ENCODE data around the gene ABCC11.

ABCC11 gene

DNA sequence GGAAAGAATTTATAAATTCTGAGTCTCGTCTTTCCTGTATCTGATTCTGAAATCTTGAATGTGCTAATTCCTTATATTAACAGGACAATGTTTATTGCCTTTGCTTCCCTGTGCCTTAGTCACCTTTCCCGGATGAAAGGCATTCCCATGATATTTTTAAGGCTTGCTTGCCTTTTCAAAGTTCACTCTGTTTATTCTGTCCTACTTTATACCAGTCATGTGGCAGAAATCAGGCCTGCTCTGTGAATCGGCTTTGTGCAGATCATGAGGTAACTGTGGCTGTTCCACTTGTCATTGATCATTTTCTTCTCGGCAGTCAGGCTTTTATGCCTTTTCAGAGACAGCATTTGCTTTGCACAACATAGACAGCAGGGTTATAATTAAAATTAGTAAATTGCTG lies 28.8 kb upstream of the ABCC11 start:
- no peaks in the 10 kb centered on the region for H3K9me3 ChIP-seq (ENCODE audit: insufficient read depth, low read length)
- H3K27ac ChIP-seq (ENCODE audit: low read depth, low read length), result no peak overlapping the region
- H3K79me2 ChIP-seq (ENCODE audit: insufficient read depth, low read length), result no peaks in the 10 kb centered on the region
- peaks cover 6% of the 10 kb centered on the region for H3K36me3 ChIP-seq (ENCODE audit: low read length)
- no peaks in the 10 kb centered on the region for H3K9me2 ChIP-seq (replicated peaks; ENCODE audit: insufficient read depth, low read length)
- no peaks in the 10 kb centered on the region for H4K20me1 ChIP-seq (ENCODE audit: low read depth, low read length)
- H2AFZ ChIP-seq (ENCODE audit: low read depth, low read length, severe bottlenecking), result no peak overlapping the region
- H3K9ac ChIP-seq (ENCODE audit: low read length), result no peak overlapping the region
- TF ChIP-seq EZH2phosphoT487 (conservative IDR thresholded peaks at IDR 0.05; ENCODE audit: low read length), result no peak
- TF ChIP-seq, protein P1, sequence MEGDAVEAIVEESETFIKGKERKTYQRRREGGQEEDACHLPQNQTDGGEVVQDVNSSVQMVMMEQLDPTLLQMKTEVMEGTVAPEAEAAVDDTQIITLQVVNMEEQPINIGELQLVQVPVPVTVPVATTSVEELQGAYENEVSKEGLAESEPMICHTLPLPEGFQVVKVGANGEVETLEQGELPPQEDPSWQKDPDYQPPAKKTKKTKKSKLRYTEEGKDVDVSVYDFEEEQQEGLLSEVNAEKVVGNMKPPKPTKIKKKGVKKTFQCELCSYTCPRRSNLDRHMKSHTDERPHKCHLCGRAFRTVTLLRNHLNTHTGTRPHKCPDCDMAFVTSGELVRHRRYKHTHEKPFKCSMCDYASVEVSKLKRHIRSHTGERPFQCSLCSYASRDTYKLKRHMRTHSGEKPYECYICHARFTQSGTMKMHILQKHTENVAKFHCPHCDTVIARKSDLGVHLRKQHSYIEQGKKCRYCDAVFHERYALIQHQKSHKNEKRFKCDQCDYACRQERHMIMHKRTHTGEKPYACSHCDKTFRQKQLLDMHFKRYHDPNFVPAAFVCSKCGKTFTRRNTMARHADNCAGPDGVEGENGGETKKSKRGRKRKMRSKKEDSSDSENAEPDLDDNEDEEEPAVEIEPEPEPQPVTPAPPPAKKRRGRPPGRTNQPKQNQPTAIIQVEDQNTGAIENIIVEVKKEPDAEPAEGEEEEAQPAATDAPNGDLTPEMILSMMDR (IDR thresholded peaks at IDR 0.05; ENCODE audit: insufficient read depth, low read length, poor library complexity, severe bottlenecking), result no peak
- H3K4me3 ChIP-seq (ENCODE audit: insufficient read depth, low read length, poor library complexity, severe bottlenecking), result no peak overlapping the region
- H3K27me3 ChIP-seq (ENCODE audit: low read length), result no peaks in the 10 kb centered on the region
- no peak overlapping the region for H3K4me2 ChIP-seq (ENCODE audit: low read depth, low read length, poor library complexity, severe bottlenecking)
- H3F3A ChIP-seq (ENCODE audit: insufficient read depth), result no peaks in the 10 kb centered on the region

GRCh38 chr16:48274476-48274875 lies 27.1 kb upstream of the ABCC11 start:
- H3K9me2 ChIP-seq (replicated peaks; ENCODE audit: insufficient read depth, low read length), result no peaks in the 10 kb centered on the region
- no peak overlapping the region for H2AFZ ChIP-seq (ENCODE audit: low read depth, low read length, severe bottlenecking)
- no peaks in the 10 kb centered on the region for H3K9me3 ChIP-seq (ENCODE audit: insufficient read depth, low read length)
- no peak overlapping the region for H3K27ac ChIP-seq (ENCODE audit: low read depth, low read length)
- H4K20me1 ChIP-seq (ENCODE audit: low read depth, low read length), result no peaks in the 10 kb centered on the region
- no peaks in the 10 kb centered on the region for H3F3A ChIP-seq (ENCODE audit: insufficient read depth)
- no peak overlapping the region for H3K4me2 ChIP-seq (ENCODE audit: low read depth, low read length, poor library complexity, severe bottlenecking)
- H3K4me3 ChIP-seq (ENCODE audit: insufficient read depth, low read length, poor library complexity, severe bottlenecking), result no peak overlapping the region
- no peak overlapping the region for H3K9ac ChIP-seq (ENCODE audit: low read length)
- no peaks in the 10 kb centered on the region for H3K79me2 ChIP-seq (ENCODE audit: insufficient read depth, low read length)
- TF ChIP-seq, protein P1 (IDR thresholded peaks at IDR 0.05; ENCODE audit: insufficient read depth, low read length, poor library complexity, severe bottlenecking), result no peak
- TF ChIP-seq EZH2phosphoT487 (conservative IDR thresholded peaks at IDR 0.05; ENCODE audit: low read length), result no peak
- H3K36me3 ChIP-seq (ENCODE audit: low read length), result peaks cover 8% of the 10 kb centered on the region
- H3K27me3 ChIP-seq (ENCODE audit: low read length), result no peaks in the 10 kb centered on the region

GRCh38 chr16:48272837-48273421 lies 25.6 kb upstream of the ABCC11 start:
- Histone ChIP-seq H4K20me1 (ENCODE audit: low read depth, low read length) (no peaks in the 10 kb centered on the region), H3K4me3 (ENCODE audit: insufficient read depth, low read length, poor library complexity, severe bottlenecking) (no peak overlapping the region), H3K79me2 (ENCODE audit: insufficient read depth, low read length) (no peaks in the 10 kb centered on the region), H2AFZ (ENCODE audit: low read depth, low read length, severe bottlenecking) (no peak overlapping the region), H3K9ac (ENCODE audit: low read length) (no peak overlapping the region), H3K27ac (ENCODE audit: low read depth, low read length) (no peak overlapping the region), H3K27me3 (ENCODE audit: low read length) (no peaks in the 10 kb centered on the region), H3K9me3 (ENCODE audit: insufficient read depth, low read length) (no peaks in the 10 kb centered on the region), H3K36me3 (ENCODE audit: low read length) (peaks cover 8% of the 10 kb centered on the region), H3K9me2 (replicated peaks; ENCODE audit: insufficient read depth, low read length) (no peaks in the 10 kb centered on the region), H3K4me2 (ENCODE audit: low read depth, low read length, poor library complexity, severe bottlenecking) (no peak overlapping the region), H3F3A (ENCODE audit: insufficient read depth) (no peaks in the 10 kb centered on the region)
- TF ChIP-seq, protein P1 (IDR thresholded peaks at IDR 0.05; ENCODE audit: insufficient read depth, low read length, poor library complexity, severe bottlenecking), result no peak
- no peak for TF ChIP-seq EZH2phosphoT487 (conservative IDR thresholded peaks at IDR 0.05; ENCODE audit: low read length)

All from SU-DHL-6 (cell line).